NT2/D1 (cell line): ENCODE results near the gene GDE1.

ENCODE experiments used
- DNase-seq: peaks from one replicate; pipeline ENCODE4 v3.0.0-alpha.2; 2011; ENCODE audit warnings: low read depth, low spot score
- H3K27me3 ChIP-seq: 2 replicates; pipeline ENCODE4 v1.6.0; 2011; ENCODE audit warnings: mild to moderate bottlenecking; ENCODE audit not compliant: insufficient read length, insufficient read depth
- H3K36me3 ChIP-seq: 2 replicates; pipeline ENCODE4 v1.6.1; 2011; ENCODE audit warnings: mild to moderate bottlenecking, low read length, mixed read lengths; ENCODE audit not compliant: insufficient read depth, insufficient read length
- H3K4me1 ChIP-seq: 2 replicates; pipeline ENCODE4 v1.5.1; 2011; ENCODE audit not compliant: insufficient read depth, insufficient read length
- H3K4me3 ChIP-seq: 2 replicates; pipeline ENCODE4 v1.5.1; 2011; ENCODE audit warnings: low read depth; ENCODE audit not compliant: insufficient read length
- H3K9ac ChIP-seq: 2 replicates; pipeline ENCODE4 v1.6.0; 2011; ENCODE audit warnings: low read depth; ENCODE audit not compliant: insufficient read length
- H3K9me3 ChIP-seq: 2 replicates; pipeline ENCODE4 v1.5.1; 2011; ENCODE audit warnings: mild to moderate bottlenecking, low read length; ENCODE audit not compliant: insufficient read depth
- SUZ12 ChIP-seq: IDR thresholded peaks from 2 replicates; pipeline ENCODE4 v1.6.1; 2011; ENCODE audit not compliant: insufficient read length, insufficient read depth; ENCODE audit errors: extremely low read depth
- YY1 ChIP-seq: IDR thresholded peaks from 2 replicates; pipeline ENCODE4 v1.6.1; 2011; ENCODE audit not compliant: insufficient read length, insufficient read depth
- ZNF274 ChIP-seq: IDR thresholded peaks from 2 replicates; pipeline ENCODE4 v1.6.1; 2011; ENCODE audit warnings: mild to moderate bottlenecking, low read depth, low read length

Gene GDE1

DNA sequence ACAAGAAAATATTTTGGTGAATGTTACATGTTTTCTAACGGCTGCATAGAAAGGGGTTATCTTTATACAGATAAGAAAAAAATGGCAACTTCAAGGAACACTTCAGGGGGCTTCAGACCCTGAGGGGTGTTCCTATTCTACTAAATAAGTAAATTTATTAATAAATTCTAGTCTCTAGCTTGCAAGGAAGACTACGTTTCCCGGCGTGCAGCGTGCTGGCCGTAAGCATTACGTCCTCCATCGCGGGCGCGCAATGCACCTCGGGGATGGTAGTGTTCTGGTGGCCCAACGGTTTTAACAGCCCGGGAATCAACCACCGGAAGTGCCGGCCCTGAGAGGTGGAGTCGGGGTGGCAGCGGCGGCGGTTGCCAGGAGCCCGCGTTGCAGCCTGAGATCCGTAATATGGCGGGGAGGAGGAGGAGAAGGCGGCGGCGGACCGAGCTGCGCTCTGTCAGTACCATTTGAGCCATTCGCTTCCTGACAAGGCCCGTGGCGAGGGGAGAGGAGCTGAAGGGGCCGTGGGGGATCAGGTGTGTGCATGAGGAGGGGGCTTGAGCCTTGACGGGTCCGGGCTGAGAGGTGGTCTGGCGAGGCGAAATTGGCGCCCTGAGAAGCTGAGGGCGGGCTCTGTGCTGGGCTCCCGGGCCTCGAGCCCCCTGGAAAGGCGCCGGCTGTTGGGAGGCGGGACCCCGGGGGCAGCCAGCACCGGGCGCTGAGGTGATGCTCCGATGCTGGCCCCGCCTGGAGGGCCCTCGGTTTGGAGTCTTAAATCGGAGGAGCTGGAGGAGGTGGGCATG, 1.9 kb upstream of the GDE1 start, which contains the start of gene CCP110:
Gene CCP110 (plus strand): TSS at position 384 of the 797 bp plus-strand sequence. CDS start 3,940 bp downstream, outside the sequence.
- H3K4me1 ChIP-seq = no peaks in the 10 kb centered on the region
- DNase-seq = peak; percentile 96
- H3K9ac ChIP-seq = peak within 1 kb of the TSS; percentile 94
- no peaks in the 10 kb centered on the region for H3K27me3 ChIP-seq
- H3K4me3 ChIP-seq = peak within 1 kb of the TSS; percentile 95
- peaks cover 28% of the 10 kb centered on the region for H3K36me3 ChIP-seq
- no peaks in the 10 kb centered on the region for H3K9me3 ChIP-seq
- TF ChIP-seq YY1 = peak; percentile 54
- no peak for TF ChIP-seq SUZ12
- no peak for TF ChIP-seq ZNF274

DNA sequence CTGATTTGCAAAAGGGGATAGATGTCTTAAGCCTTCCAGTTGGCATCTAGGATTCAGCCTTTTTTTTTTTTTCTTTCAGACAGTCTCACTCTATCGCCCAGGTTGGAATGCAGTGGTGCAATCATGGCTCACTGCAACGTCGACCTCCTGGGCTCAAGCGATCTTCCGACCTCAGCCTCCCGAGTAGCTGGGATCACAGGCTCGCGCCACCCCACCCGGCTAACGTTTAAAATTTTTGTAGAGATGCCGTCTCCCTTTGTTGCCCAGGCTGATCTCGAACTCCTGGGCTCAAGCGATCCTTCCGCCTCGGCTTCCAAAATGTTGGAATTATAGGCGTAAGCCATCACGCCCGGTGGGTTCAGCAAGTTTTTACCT, 1.3 kb upstream of the GDE1 start:
- H3K4me3 ChIP-seq = no peak overlapping the region
- no peak for DNase-seq
- H3K36me3 ChIP-seq = peaks cover 24% of the 10 kb centered on the region
- TF ChIP-seq ZNF274 = no peak
- no peak for TF ChIP-seq SUZ12
- no peak for TF ChIP-seq YY1
- H3K27me3 ChIP-seq = no peaks in the 10 kb centered on the region
- H3K9me3 ChIP-seq = no peaks in the 10 kb centered on the region
- no peaks in the 10 kb centered on the region for H3K4me1 ChIP-seq
- no peak overlapping the region for H3K9ac ChIP-seq

DNA sequence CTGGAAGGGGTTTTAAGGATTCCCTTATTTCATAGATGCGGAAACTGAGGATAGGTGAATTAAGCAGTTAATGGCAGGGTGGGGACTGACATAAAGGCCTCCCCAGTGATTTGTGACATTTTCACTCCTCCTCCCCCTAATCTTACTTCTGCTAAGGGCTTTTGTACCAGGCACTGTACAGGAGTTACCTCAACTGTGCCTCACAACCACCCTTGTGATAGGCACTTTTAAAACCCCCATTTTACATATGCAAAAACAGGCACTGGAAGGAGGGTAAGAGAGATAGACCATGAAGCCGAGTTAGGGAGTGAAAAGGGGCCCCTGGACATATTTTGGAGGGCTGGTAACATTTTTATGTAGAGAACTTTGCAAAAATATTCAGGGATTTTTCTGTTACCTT, 862 bp upstream of the GDE1 start:
- no peak for TF ChIP-seq ZNF274
- no peak for TF ChIP-seq YY1
- TF ChIP-seq SUZ12 = no peak
- H3K4me1 ChIP-seq = no peaks in the 10 kb centered on the region
- H3K27me3 ChIP-seq = no peaks in the 10 kb centered on the region
- peaks cover 21% of the 10 kb centered on the region for H3K36me3 ChIP-seq
- no peaks in the 10 kb centered on the region for H3K9me3 ChIP-seq
- no peak overlapping the region for H3K4me3 ChIP-seq
- H3K9ac ChIP-seq = no peak overlapping the region
- no peak for DNase-seq

DNA sequence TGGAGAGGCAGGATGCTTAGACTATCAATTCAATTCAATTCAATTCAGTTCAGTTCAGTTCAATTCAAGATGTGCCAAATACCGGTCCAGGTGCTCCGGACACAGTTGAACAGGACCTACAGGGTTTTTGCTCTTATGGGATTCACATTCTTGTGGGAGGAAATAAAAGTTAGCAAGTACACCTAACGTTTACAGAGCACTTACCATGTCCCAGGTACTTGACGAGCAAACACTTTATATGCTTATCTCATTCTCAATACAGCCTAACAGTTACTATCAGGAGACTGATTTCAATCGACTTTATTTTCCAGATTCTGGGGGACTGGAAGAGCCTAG, 467 bp upstream of the GDE1 start:
- Histone ChIP-seq H3K4me3 (no peak overlapping the region), H3K9ac (peak overlapping the region; percentile 3), H3K9me3 (no peaks in the 10 kb centered on the region), H3K4me1 (no peaks in the 10 kb centered on the region), H3K36me3 (peaks cover 24% of the 10 kb centered on the region), H3K27me3 (no peaks in the 10 kb centered on the region)
- TF ChIP-seq ZNF274 (no peak), YY1 (no peak), SUZ12 (no peak)
- no peak for DNase-seq

DNA sequence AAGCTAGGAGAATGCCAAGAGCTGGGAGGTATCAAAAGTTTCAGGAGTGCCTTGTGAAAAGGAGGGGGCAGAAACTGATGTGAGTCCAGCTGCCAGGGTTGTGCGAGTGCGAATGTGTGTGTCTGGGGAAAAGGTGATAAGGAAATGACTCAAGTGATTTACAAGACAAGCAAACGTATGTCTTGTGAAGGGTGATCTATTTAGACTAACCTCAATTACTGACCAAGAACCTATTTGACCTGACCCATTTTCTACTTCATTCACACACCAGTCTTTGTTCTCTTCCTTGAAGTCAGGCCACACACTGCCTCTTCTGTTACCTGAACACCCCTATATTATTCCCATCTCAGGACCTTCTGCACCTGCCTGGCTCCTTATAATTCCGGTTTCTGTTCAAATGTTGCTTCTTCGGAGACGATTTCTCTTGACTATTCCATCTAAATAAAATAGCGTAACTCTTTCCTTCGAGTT, 1.0 kb downstream of the GDE1 start:
- no peak for TF ChIP-seq YY1
- TF ChIP-seq SUZ12 = no peak
- no peak for TF ChIP-seq ZNF274
- Histone ChIP-seq H3K4me3 (peak overlapping the region; percentile 90), H3K27me3 (no peaks in the 10 kb centered on the region), H3K36me3 (peaks cover 34% of the 10 kb centered on the region), H3K9me3 (no peaks in the 10 kb centered on the region), H3K4me1 (no peaks in the 10 kb centered on the region), H3K9ac (peak overlapping the region; percentile 97)
- no peak for DNase-seq

DNA sequence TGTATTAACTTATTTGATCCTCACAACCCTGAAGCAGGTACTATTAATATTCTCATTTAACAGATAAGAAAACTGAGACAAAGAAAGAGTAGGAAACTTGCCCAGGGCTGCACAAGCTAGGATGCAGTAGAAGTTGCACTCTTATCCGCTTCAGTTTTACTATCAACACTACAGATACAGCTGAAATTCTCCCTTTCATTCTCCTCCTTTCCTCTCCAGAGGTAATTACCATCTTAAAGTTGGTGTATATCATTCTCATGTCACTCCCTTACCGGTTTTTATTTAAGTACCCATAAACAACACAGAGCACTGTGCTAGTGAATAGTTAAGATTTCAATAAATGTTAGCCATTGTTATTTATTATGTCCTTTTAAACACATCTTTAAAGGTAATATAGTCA, 3.5 kb downstream of the GDE1 start:
- Histone ChIP-seq H3K4me1 (no peaks in the 10 kb centered on the region), H3K4me3 (no peak overlapping the region), H3K36me3 (peaks cover 51% of the 10 kb centered on the region), H3K9ac (no peak overlapping the region), H3K27me3 (no peaks in the 10 kb centered on the region), H3K9me3 (no peaks in the 10 kb centered on the region)
- no peak for DNase-seq
- TF ChIP-seq SUZ12 (no peak), ZNF274 (no peak), YY1 (no peak)

DNA sequence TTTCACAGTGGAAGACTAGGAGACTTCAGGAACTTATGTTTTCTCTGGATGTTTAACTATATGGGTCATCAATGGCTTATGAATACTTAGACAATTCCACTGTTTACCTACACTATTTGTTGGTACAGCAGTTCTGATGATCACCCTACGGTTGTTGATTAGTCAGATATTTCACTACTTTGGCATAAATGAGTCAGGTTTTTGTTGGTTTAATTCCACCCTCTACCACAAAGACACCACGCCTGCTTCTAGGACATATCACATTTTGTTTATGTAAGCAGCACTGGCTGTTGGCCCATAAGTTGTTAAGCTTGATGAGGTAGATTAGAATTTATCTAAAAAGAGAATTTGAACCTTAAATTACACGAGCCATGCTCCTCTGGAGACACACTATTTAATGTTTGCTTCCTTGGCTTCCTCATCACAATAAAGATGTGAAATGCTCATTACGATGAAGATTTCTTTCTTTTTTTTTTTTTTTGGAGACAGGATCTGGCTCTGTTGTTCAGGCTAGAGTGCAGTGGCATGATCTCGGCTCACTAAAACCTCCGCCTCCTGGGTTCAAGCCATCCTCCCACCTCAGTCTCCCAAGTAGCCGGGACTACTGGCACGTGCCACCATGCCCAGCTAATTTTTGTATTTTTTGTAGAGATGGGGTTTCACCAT, 4.3 kb downstream of the GDE1 start:
- TF ChIP-seq YY1 = no peak
- TF ChIP-seq SUZ12 = no peak
- TF ChIP-seq ZNF274 = no peak
- Histone ChIP-seq H3K4me1 (no peaks in the 10 kb centered on the region), H3K9ac (no peak overlapping the region), H3K27me3 (no peaks in the 10 kb centered on the region), H3K9me3 (no peaks in the 10 kb centered on the region), H3K36me3 (peaks cover 55% of the 10 kb centered on the region), H3K4me3 (no peak overlapping the region)
- DNase-seq = no peak
